Measurements from ENCODE around the gene RSPH9. TPM values are rescaled to one million over a fixed set of nuclear protein-coding genes. Genes with fewer than 3 reads are reported as not detected.
A peak's percentile ranks its signal among the peaks of the same experiment; 100 is the strongest.

Gene RSPH9
- total RNA-seq, 4 donors from 2014 or later = 0.17 to 0.34 TPM; not detected in 2

DNA sequence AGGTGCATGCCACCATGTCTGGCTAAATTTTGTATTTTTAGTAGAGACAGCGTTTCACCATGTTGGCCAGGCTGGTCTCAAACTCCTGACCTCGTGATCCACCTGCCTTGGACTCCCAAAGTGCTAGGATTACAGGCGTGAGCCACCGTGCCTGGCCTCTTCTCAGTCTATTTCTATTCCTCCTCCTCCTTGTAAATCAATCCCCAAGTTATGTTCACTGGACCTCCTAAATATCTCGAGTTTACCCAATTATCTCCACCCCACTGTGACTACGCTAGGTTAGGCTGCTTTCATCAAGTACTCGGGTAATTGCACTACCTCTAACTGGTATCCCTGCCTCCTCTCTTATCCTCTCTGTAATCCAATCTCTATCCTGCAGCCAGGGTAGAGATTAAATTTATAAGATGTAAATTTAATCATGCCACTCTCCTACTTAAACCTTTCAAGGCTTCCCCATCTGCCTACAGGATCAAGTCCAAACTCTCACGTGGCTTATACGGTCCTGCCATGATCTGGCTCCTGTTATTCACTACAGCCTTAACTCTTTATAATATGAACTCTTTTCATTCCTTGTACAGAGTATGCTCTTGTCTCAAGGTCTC lies 10.0 kb upstream of the RSPH9 start:
- intact Hi-C loops (cut with DNase I) = no loop called here
- TF ChIP-seq, protein P1, sequence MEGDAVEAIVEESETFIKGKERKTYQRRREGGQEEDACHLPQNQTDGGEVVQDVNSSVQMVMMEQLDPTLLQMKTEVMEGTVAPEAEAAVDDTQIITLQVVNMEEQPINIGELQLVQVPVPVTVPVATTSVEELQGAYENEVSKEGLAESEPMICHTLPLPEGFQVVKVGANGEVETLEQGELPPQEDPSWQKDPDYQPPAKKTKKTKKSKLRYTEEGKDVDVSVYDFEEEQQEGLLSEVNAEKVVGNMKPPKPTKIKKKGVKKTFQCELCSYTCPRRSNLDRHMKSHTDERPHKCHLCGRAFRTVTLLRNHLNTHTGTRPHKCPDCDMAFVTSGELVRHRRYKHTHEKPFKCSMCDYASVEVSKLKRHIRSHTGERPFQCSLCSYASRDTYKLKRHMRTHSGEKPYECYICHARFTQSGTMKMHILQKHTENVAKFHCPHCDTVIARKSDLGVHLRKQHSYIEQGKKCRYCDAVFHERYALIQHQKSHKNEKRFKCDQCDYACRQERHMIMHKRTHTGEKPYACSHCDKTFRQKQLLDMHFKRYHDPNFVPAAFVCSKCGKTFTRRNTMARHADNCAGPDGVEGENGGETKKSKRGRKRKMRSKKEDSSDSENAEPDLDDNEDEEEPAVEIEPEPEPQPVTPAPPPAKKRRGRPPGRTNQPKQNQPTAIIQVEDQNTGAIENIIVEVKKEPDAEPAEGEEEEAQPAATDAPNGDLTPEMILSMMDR (IDR thresholded peaks at IDR 0.05) = no peak
- no peak for TF ChIP-seq POLR2AphosphoS5 (IDR thresholded peaks at IDR 0.05)
- no peak for TF ChIP-seq EP300 (IDR thresholded peaks at IDR 0.05)
- H3K27ac ChIP-seq (replicated peaks in 1 of 4) = peak overlapping the region; percentile 86 to 92 (median 89)
- no peaks in the 10 kb centered on the region for H3K27me3 ChIP-seq
- H3K36me3 ChIP-seq = peaks cover 1 to 28% (median 22%) of the 10 kb centered on the region in 4 donors
- peaks cover 41 to 52% (median 51%) of the 10 kb centered on the region in 4 donors for H3K4me1 ChIP-seq
- WGBS = 77% methylated on average over 9 of the region's 9 CpGs
- no peaks in the 10 kb centered on the region for H3K9me3 ChIP-seq
- no peak for DNase-seq (ENCODE audit: extremely low spot score)
- peak overlapping the region in 1 of 4 donors; percentile 97 for H3K4me3 ChIP-seq

DNA sequence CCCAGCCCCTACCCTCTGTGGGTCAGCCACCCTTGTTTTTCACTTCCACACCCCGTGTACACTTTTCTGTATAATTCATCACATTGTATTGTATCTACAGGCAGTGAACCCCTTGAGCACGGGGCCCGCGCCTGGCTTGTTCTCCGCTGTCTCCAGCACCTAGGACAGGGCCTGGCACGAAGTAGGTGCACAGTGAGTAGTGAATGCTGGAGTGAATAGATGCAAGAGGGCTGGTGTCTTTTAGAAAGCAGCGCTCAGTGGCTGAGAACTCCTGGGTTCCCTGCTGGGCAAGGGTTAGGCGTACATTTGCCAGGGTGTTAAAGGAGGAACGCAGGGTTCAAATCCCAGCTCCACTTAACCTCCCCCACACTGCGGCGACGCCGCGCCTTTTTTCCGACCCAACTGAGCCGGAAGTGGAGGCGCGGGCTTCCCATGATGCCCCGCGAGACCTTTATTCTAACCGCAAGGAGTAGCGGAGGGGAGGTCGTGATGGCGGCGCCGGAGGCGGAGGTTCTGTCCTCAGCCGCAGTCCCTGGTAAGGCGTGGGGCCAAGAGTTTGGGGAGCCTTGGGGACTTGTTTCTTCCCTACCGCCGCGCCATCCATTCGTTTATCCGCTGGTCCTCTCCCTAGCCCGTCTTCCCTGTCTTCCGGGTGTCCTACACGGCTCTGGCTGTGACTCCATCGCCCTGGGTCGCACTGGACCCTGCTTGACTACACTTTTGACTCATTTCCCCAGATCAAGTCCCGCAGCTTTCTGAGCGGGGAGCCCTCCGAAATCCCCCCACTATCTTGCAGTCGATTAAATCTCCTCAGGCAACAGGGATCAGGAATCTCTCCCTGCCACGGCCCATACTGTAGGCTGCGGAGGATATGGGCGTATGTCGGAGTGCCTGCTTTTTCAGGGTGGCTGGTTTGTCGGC lies 9.2 kb upstream of the RSPH9 start, which contains the start of gene MAD2L1BP:
TSS of gene MAD2L1BP (plus strand) at position 454 of the 921 bp plus-strand sequence. CDS start at position 490, 36 bp downstream.
- Histone ChIP-seq H3K27ac (replicated peaks in 1 of 4) (peak within 1 kb of the TSS; percentile 86 to 92 (median 89)), H3K4me3 (peak within 1 kb of the TSS; percentile 77 to 97 (median 87)), H3K9me3 (no peaks in the 10 kb centered on the region), H3K36me3 (peaks cover 10 to 36% (median 31%) of the 10 kb centered on the region in 4 donors), H3K4me1 (peaks cover 39 to 50% (median 45%) of the 10 kb centered on the region in 4 donors), H3K27me3 (no peaks in the 10 kb centered on the region)
- peak; percentile 94 for DNase-seq (ENCODE audit: extremely low spot score)
- 4% methylated on average over 34 of the region's 48 CpGs for WGBS
- TF ChIP-seq, protein P1 (IDR thresholded peaks at IDR 0.05) = no peak
- no peak for TF ChIP-seq EP300 (IDR thresholded peaks at IDR 0.05)
- peak; percentile 93 to 96 for TF ChIP-seq POLR2AphosphoS5 (IDR thresholded peaks at IDR 0.05)
- TF ChIP-seq POLR2A (IDR thresholded peaks at IDR 0.05; ENCODE audit: low read depth) = peak; percentile 15
- intact Hi-C loops (cut with DNase I) = no loop called here

DNA sequence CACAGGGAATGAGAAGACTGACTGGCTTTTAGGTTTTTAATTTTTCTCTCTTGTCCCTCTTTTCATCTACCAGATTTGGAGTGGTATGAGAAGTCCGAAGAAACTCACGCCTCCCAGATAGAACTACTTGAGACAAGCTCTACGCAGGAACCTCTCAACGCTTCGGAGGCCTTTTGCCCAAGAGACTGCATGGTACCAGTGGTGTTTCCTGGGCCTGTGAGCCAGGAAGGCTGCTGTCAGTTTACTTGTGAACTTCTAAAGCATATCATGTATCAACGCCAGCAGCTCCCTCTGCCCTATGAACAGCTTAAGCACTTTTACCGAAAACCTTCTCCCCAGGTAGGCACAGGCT lies 8.6 kb upstream of the RSPH9 start:
- Histone ChIP-seq H3K4me1 (peaks cover 41 to 47% (median 45%) of the 10 kb centered on the region in 4 donors), H3K9me3 (no peaks in the 10 kb centered on the region), H3K36me3 (peaks cover 16 to 42% (median 37%) of the 10 kb centered on the region in 4 donors), H3K27me3 (no peaks in the 10 kb centered on the region), H3K4me3 (peak overlapping the region; percentile 77 to 97 (median 87)), H3K27ac (replicated peaks in 1 of 4) (peak overlapping the region; percentile 86 to 92 (median 89))
- intact Hi-C loops (cut with DNase I) = no loop called here
- WGBS = 19% methylated on average over 7 of the region's 7 CpGs
- no peak for TF ChIP-seq POLR2AphosphoS5 (IDR thresholded peaks at IDR 0.05)
- no peak for TF ChIP-seq EP300 (IDR thresholded peaks at IDR 0.05)
- no peak for TF ChIP-seq POLR2A (IDR thresholded peaks at IDR 0.05; ENCODE audit: low read depth)
- TF ChIP-seq, protein P1 (IDR thresholded peaks at IDR 0.05) = no peak
- DNase-seq (ENCODE audit: extremely low spot score) = no peak

DNA sequence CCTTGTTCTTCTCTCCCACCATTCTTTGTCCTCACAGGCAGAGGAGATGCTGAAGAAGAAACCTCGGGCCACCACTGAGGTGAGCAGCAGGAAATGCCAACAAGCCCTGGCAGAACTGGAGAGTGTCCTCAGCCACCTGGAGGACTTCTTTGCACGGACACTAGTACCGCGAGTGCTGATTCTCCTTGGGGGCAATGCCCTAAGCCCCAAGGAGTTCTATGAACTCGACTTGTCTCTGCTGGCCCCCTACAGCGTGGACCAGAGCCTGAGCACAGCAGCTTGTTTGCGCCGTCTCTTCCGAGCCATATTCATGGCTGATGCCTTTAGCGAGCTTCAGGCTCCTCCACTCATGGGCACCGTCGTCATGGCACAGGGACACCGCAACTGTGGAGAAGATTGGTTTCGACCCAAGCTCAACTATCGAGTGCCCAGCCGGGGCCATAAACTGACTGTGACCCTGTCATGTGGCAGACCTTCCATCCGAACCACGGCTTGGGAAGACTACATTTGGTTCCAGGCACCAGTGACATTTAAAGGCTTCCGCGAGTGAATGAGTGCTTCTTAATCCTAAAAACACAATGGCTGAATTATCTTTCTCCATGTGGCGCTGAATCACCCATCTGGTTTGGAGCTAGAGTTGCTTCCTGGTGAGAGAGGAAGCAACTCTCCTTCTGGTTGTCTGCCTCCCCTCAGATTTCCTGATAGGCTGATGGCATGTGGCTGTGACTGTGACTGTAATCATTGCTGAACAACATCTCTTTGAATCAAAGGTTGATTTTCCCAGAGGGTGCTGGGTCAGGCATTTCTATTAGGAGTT lies 4.6 kb upstream of the RSPH9 start:
- DNase-seq (ENCODE audit: extremely low spot score) = no peak
- Histone ChIP-seq H3K4me1 (peaks cover 39 to 51% (median 48%) of the 10 kb centered on the region in 4 donors), H3K4me3 (no peak overlapping the region), H3K9me3 (no peaks in the 10 kb centered on the region), H3K27me3 (no peaks in the 10 kb centered on the region), H3K27ac (replicated peaks in 1 of 4) (no peak overlapping the region), H3K36me3 (peaks cover 24 to 60% (median 52%) of the 10 kb centered on the region in 4 donors)
- 88% methylated on average over 21 of the region's 21 CpGs for WGBS
- intact Hi-C loops (cut with DNase I) = no loop called here
- TF ChIP-seq, protein P1 (IDR thresholded peaks at IDR 0.05) = no peak
- TF ChIP-seq POLR2A (IDR thresholded peaks at IDR 0.05; ENCODE audit: low read depth) (no peak), EP300 (IDR thresholded peaks at IDR 0.05) (no peak), POLR2AphosphoS5 (IDR thresholded peaks at IDR 0.05) (no peak)

Data from esophagus muscularis mucosa (tissue), 4 donors.